ENCODE data around the gene RPS6KA5.

GRCh38 chr14:90999299-90999698, 61.1 kb downstream of the RPS6KA5 start:
- TF ChIP-seq CTCF (conservative IDR thresholded peaks at IDR 0.05; ENCODE audit: low read depth, low read length) (no peak), EZH2 (IDR thresholded peaks at IDR 0.05; ENCODE audit: low read length, unreplicated experiment) (no peak), EZH2phosphoT487 (IDR thresholded peaks at IDR 0.05; ENCODE audit: borderline replicate concordance, low read length) (no peak)

Measured in PC-3 (cell line).